Activated T-cell treated with anti-CD3 and anti-CD28 coated beads for 48 hours (primary cell): ENCODE results near the gene LCTL.
A peak's percentile ranks its signal among the peaks of the same experiment; 100 is the strongest.
"Not testable (repeated sequence)": the region's sequence is repeated elsewhere in the genome, so short reads cannot be mapped to it uniquely, and the experiment has no call there.

Source experiments
- DNase-seq: peaks from one replicate; pipeline ENCODE4 v3.0.0-alpha.2; 2020; ENCODE audit warnings: low read depth

The LCTL gene

DNA sequence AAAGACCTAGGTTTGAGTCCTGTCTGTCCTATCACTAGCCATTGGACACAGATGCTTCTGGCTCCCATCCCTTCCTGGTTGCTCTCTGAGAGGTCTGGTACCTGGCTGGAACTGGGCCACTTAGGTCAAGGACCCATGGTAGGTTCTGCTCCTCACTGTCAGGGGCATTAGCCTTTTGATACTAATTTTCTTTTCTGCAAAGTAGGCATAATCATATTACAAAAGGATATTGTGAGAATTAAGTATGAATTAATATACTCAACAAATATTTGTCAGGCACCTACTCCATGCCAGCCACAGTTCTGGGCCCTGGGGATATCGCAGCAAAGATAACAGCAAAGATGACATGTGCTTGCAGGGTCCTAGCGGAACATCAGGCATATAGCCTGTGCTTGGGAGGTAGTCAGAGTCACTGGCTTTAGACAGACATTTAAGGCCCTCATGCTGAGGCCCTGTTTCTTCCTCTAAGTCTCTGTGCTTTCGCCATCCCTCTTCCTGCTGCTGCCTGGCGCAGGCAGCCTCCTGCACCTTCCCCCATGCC lies 25.6 kb upstream of the LCTL start:
- no peak for DNase-seq

GRCh38 chr15:66590435-66590834 lies 24.6 kb upstream of the LCTL start:
- no peak for DNase-seq

DNA sequence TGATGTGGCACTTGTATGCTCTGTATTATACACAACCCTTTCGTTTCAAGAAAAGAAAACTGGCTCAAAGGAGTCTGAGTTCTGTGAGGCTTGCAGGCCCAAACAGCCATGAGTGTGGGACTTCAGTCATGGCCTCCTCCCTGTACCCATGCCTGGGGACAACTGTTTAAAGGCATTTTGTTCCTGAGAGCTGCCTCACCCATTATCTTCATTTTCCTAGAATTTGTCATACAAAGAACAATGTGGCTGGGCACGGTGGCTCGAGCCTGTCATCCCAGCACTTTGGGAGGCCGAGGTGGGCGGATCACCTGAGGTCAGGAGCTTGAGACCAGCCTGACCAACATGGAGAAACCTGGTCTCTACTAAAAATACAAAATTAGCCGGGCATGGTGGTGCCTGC lies 23.6 kb upstream of the LCTL start:
- DNase-seq = not testable (repeated sequence)

- DNase-seq = no peak
Measured at GRCh38 chr15:66588971-66589370, 23.2 kb upstream of the LCTL start.

DNA sequence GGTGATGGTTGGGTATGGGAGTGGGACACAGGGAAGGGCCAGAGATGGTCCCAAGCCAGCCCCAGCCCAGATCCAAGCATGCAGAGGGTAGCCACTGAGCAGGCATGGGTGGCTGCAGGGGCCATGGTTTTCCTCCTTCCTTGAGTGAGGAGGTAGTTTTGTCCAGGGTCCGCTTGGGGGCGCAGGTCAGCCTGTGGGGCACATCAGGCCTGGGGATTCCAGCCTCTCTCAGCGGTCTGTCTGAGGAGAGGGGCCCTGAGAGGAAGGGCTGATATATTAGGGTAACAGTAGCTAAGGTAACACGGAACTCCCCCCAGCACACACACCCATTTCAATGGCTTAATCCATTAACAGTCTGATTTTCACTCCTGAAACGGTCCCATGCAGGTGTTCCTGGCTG lies 22.7 kb upstream of the LCTL start:
- no peak for DNase-seq

- no peak for DNase-seq
Measured at GRCh38 chr15:66587749-66588148, 22.0 kb upstream of the LCTL start.

DNA sequence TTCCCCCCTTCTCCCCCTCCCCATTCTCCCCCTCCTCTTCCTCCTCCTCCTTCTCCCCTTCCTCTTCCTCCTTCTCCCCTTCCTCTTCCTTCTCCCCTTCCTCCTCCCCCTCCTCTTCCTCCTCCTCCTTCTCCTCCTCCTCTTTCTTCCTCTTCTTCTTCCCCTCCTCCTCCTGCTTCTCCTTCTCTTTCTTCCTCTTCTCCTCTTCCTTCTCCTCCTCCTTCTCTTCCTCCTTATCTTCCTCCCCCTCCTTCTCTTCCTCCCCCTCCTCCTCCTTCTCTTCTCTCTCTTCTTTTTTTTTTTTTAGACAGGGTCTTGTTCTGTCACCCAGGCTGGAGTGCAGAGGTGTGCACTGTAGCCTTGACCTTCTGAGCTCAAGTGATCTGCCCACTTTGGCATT lies 21.2 kb upstream of the LCTL start:
- DNase-seq = no peak

DNA sequence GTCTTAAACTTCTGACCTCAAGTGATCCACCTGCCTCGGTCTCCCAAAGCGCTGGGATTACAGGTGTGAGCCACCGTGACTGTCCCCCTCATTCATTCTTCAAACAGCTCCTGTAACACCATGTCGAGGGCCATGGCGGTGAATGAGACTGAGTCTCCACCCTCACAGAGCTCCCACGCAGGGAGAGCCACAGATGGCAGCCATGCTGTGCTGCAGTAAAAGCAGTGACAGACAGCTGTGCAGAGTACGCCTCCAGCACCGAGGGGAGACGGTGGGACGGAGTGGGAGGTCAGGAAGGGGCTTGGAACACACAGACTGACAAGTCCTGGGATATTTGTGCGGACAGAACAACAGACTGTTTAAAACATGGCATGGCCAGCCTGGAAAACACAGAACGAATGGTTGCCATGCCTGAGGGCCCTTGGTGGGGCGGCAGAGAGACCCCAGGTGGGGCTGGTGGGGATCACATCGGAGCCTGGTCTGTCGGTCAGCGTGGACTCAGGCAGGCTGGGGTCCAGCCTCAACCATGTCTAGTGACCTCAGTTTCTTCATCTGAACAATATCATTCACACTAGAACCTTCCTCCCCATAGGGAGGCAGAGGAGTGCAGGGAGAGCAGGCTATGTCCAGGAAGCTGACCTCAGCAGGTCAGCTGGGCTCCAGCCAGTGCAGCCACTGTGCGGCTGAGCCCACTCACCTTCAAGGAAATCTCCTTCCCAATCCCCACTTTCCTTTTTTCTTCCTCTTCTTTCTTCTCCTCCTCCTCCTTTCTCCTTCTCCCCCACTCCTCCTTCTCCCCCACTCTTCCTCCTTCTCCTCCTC lies 20.6 kb upstream of the LCTL start:
- DNase-seq = no peak

DNA sequence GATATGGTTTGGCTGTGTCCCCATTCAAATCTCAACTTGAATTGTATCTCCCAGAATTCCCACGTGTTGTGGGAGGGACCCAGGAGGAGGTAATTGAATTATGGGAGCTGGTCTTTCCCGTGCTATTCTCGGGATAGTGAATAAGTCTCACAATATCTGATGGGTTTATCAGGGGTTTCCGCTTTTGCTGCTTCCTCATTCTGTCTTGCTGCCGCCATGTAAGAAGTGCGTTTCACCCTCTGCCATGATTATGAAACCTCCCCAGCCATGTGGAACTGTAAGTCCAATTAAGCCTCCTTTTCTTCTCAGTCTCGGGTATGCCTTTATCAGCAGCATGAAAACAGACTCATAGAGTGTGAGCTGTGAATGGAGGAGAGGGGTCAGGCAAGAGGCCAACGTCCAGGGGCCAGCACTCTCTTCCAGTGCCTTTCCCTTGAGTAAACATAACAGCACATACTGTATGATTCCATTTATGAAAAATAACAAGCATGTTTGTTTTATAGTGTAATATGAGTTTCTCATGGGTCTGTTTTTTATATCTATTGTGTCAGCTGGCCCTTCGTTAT lies 16.3 kb upstream of the LCTL start:
- DNase-seq = no peak

- DNase-seq = no peak
Measured at GRCh38 chr15:66580643-66581042, 14.8 kb upstream of the LCTL start.

DNA sequence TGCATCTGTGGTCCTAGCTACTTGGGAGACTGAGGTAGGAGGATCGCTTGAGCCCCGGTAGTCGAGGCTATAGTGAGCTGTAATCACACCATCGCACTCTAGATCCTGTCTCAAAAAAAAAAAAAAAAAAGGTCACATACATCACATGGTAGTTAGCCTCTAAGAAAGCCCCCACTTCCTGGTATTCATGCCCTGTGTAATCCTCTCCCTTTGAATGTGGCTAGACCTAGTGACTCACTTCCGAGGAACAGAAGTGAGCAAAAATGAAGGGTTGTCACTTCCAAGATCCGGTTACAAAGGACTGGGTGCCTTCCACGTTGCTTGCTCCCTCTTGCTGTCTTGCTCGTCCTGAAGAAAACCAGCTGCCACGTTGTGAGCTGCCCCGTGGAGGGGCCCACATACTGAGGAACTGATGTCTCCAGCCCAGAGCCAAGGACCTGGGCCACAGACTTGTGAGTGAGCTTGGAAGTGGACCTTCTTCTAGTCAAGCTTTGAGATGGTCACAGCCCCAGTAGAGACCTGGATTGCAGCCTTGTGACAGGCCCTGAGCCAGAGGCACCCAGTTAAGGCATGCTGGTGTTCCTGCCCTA lies 12.6 kb upstream of the LCTL start:
- no peak for DNase-seq

DNA sequence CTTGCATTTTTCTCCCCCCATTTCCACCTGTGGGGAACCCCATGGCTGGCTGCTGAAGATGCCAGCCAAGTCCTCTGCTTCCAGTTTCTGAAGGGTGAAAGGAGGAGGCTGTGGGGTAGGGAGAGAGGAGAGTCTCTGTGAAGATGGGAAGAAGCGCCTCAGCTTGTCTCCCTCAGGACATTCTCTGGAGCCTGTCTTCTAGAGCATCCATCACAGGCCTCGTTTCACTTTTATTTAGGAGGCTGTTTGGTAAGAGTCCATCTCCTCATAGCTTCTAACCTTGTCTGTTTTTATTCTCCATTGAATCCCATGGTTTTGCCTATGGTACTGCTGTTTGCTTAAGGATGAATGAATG lies 8.8 kb upstream of the LCTL start:
- DNase-seq = no peak

DNA sequence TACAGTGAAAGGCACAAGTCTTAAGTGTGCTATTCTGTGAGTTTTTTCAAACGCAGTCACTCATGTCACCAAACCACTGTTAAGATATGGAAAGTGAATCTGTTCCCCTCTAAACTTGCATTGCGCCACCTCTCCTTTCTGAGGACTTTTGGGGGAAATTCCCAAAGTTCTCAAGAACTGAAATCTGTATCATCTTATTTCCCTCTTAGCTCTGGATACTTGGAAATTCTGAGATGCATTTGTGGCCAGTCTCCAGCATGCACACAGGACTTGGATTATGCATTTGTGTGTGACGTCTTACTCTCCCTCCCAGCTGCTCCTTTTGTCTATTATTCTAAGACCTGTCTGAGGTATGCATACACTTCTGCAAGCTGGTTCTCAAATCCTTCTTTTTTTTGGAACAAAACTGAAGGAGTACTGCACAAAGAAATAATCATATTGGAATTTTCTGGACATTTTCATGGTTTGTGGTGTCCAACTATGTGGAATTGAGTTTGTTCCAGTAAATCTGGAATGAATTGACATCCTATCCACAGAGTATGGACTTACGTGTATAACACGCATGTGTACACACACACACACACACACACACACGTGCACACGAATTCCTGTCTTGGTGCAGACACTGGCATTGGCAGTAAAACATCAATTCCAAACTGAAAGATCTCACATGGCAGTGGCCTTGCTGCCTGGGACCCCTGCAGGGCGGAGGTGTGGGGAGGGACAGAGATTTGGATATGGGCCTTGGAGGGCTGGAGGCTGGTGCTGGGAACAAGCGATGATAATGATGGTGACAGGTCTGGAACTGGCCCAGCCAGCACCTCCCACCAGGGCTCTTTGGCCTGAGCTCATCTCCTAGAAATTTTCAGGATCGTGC lies 8.2 kb upstream of the LCTL start:
- DNase-seq = no peak

GRCh38 chr15:66573348-66573718 lies 7.5 kb upstream of the LCTL start:
- DNase-seq = no peak

GRCh38 chr15:66572146-66572545 lies 6.3 kb upstream of the LCTL start:
- DNase-seq = no peak

DNA sequence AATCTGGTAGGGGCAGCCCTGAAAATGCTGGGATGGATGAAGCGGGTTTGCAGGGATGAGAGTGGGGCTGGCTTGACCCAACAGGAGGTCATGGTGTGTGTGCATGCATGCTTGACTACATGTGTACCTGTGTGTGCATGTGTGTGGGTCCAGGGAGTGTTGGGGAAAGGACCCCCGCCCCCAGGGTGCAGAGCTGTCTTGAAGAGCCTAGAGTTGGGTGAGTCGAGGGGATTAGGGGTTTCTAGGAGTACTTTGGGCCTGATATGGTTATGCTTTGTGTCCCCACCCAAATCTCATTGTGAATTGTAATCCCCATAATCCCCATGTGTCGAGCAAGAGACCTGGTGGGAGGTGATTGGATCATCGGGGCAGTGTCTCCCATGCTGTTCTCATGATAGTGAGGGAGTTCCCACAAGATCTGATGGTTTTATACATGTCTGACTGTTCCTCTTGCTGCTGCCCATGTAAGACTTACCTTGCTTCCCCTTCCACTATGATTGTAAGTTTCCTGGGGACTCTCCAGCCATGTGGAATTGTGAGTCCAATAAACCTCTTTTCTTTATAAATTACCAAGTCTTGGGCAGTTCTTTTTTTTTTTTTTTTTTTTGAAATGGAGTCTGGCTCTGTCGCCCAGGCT lies 5.2 kb upstream of the LCTL start:
- DNase-seq = no peak

DNA sequence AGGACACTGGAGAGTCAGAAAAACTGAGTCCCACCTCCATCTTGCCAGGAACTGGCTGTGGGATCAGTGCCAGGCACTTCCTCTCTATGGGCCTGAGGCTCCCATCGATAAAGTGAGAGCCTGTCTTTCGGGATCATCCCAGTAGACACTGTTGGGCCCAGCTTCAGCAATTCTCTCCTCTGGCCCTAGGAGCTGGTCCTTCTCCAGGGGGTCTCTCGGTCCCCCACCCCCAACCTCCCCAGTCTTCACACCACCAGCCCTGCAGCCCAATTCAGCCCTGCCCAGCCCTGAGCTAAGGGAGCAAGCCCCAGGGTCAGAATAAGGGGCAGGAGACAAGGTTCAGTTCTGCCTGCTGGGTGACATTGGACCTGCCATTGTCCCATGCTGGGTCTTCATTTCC lies 4.5 kb upstream of the LCTL start:
- no peak for DNase-seq

DNA sequence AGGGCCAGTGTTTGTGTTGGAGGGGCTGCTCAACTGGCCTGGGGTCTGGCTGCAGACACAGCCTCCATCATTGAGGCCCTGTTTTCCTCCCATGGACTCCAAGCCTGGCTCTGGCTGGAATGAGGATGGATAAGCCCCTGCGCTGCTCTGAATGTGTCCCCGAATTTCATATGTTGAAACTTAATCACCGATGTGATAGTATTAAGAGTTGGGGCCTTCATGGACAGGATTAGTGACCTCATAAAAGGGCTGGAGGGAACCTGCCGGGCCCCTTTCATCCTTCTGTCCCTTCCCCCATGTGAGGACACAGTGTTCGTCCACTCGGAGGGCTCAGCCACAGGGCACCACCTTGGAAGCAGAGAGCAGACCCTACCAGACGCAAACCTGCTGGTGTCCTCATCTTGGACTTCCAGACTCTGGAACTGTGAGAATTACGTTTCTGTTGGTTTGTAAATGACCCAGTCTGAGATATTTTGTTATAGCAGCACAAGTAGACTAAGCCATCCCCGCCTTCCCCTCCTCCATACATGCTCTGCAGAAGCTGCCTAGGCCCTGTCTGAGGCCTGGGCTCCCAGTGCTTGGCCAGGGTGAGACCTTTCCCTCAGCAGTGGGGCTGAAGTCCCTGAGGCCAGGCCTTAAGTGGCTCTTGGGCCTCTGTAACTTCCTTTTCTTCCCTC lies 3.8 kb upstream of the LCTL start:
- DNase-seq = no peak

DNA sequence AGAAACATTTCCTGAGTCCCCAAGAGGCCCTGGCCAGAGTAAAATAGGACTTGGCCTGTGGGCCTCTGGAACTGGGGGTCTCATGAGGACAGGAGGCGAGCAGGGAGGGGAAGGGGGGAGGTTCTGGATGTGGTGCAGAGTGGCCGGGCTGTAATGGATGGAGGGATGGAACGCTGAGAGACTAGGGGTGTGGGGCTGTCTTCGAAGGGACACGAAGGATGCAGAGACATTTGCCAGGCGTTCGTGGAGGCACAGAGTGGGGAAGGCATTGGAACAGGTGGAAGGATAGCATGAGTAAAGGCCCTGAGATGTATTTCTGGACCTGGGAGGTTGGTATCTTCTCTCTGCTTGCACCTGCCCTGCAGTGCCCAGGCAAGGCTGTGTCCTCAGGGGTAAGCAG lies 2.1 kb upstream of the LCTL start:
- no peak for DNase-seq

DNA sequence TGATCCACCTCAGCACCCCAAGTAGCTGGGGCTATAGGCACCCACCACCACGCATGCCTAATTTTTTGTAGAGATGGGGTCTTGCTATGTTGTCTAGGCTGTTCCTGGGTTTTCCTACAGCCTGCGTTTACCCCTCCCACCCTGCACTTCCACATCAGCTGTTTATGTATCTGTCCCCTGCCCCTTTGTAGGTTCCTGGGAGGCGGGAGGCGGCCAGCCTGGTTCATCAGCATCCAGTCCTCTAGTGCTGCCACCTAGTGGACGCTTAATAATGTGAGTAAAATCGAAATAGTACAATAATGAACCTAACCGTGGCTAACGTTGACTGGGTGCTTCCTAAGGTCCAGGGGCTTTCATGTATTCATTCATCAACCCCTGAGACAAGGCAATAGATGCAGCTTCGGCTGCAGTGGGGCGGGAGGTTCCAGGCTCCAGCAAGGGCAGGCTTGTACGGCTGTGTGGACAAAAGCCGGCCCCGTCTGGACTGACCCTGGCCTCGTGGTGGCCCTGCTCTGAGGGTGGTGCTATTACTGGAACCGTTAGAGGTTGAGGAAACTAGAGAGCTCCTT lies 1.2 kb upstream of the LCTL start:
- peak; percentile 20 for DNase-seq

DNA sequence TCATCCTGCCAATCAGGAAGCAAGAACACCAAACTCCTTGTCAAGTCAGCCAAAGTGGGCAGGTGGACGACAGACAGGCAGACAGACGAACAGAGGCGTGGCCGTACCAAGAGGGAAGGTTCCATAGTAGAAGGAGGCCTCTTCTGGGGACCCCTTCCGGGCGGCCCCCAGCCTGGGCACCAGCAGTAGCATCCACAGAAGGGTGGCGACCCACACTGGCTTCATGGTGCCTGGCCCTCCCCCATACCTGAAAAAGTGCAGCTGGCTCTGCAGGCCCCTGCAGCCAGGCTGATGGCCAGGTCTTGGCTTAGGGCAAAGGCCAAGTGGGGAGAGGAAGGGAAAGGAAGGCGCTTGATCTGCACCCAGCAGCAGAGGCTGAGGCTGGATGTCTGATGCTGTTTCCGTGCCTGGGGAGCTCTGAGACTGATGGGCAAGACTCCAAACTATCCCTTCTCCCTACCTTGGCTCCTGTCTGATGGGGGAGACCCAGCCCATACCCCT lies 607 bp downstream of the LCTL start:
- no peak for DNase-seq
